GM12801 (cell line): ENCODE measurements around the gene CCL27.

Source experiments
- TF ChIP-seq, protein P1 (sequence below): IDR thresholded peaks from one replicate; pipeline ENCODE4 v1.5.1; 2011; ENCODE audit warnings: control low read depth; ENCODE audit not compliant: insufficient read length; ENCODE audit errors: extremely low read depth

Gene CCL27

DNA sequence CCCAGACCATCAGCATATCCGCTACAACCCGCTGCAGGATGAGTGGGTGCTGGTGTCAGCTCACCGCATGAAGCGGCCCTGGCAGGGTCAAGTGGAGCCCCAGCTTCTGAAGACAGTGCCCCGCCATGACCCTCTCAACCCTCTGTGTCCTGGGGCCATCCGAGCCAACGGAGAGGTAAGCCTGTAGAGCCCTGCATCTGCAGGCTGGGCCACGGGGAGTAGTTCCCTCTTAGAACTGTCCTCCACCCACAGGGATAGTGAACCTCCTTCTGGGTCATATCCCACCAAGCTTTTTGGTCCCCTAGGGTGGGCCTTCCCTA lies 15.4 kb downstream of the CCL27 start:
- TF ChIP-seq, protein P1, sequence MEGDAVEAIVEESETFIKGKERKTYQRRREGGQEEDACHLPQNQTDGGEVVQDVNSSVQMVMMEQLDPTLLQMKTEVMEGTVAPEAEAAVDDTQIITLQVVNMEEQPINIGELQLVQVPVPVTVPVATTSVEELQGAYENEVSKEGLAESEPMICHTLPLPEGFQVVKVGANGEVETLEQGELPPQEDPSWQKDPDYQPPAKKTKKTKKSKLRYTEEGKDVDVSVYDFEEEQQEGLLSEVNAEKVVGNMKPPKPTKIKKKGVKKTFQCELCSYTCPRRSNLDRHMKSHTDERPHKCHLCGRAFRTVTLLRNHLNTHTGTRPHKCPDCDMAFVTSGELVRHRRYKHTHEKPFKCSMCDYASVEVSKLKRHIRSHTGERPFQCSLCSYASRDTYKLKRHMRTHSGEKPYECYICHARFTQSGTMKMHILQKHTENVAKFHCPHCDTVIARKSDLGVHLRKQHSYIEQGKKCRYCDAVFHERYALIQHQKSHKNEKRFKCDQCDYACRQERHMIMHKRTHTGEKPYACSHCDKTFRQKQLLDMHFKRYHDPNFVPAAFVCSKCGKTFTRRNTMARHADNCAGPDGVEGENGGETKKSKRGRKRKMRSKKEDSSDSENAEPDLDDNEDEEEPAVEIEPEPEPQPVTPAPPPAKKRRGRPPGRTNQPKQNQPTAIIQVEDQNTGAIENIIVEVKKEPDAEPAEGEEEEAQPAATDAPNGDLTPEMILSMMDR, result no peak

DNA sequence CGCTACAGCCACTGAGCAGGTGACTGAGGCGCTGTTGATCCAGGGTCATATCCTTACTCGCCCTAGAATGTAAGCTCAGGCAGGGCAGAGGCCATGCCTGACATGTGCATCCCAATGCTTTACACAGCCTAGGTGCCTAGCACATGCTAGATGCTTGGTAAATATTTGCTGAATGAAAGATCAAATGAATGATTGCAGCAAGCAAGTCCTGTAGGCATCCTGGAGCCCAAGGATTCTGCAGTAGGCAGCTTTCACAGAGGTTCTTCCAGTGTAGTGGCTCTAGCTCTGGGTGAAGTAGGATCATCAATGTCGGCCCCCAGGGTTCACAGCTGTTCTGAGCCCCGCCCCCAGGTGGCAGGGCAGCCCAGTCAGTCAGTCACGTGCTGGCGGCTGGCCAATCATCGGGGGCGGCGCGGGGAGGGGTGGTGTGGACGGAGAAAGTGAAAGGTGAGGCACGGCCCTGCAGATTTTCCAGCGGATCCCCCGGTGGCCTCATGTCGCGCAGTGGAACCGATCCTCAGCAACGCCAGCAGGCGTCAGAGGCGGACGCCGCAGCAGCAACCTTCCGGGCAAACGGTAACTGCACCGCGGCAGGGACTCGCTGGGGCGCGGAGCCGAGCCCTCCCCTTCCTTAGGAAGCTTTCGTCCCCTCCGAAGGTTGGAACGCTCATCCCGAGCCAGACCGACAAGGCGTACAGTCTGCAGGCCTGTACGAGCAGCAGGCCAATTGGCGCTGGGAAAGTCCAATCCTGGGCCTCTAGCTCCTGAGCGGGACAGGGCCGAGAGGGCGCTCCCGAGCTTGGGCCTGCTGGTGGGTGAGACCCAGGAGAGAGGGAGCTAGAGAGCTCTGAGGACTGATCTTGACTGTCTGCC lies 16.0 kb downstream of the CCL27 start, which contains the start of gene GALT:
Gene GALT, plus strand, starts transcription at position 465 of the 873 bp plus-strand sequence. Its CDS starts 30 bp downstream, at position 495.
- TF ChIP-seq, protein P1, result no peak

DNA sequence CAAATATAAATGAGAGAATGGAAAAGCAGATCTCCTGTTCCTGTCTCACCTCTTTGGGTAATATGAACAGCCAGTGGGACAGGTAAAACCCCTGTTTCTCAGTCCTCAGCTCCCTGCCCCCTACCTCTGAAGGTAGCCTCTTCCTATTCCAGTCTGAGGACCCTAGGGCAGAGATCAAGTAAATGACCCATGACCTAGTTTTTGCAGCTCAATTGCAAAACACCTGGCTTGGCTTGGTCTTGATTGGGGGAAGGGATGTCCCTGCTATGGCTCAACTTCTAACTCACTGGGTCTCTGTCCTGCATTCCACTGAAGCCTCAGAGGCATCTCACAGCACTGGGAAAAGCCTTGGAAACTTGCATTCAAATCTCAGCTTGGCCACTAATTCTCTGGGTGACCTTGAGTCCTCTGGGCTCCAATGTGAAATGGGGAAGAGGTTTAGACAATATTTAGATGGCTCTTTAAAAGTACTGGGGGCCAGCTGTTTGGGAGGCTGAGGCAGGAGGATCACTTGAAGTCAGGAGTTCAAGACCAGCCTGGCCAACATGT lies 17.6 kb downstream of the CCL27 start:
- TF ChIP-seq, protein P1, result no peak

DNA sequence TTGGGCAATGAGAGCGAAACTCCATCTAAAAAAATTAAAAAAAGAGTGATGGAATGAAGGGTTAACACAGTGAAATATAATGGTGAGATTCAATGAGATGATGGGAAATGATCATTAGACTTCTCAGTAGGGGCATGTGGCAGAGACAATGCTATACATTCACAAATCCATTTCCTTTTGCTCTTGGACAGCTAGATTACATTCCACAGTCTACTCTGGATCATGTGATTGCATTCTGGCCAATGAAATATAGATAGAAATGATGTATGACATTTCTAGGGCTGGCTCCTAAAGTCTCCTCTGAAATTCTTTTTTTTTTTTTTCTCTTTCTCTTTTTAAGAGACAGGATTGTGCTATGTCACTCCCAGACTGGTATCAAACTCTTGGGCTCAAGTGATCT lies 19.8 kb downstream of the CCL27 start:
- TF ChIP-seq, protein P1, result no peak

DNA sequence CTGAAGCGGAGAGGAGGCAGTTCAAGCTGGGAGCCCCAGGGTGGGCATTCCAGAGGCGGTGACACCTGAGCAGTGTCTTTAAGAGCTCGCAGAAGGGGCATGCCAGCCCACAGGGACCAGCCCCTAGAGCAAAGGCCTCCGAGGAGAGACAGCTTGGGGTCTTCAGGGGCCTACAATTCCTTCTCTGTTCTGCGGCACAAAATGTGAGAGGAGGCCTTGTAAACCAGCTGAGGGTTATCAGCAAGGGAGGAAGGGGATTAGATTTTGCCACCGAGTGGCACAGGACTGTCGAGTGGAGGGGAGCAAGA lies 24.4 kb downstream of the CCL27 start:
- TF ChIP-seq, protein P1, result no peak

DNA sequence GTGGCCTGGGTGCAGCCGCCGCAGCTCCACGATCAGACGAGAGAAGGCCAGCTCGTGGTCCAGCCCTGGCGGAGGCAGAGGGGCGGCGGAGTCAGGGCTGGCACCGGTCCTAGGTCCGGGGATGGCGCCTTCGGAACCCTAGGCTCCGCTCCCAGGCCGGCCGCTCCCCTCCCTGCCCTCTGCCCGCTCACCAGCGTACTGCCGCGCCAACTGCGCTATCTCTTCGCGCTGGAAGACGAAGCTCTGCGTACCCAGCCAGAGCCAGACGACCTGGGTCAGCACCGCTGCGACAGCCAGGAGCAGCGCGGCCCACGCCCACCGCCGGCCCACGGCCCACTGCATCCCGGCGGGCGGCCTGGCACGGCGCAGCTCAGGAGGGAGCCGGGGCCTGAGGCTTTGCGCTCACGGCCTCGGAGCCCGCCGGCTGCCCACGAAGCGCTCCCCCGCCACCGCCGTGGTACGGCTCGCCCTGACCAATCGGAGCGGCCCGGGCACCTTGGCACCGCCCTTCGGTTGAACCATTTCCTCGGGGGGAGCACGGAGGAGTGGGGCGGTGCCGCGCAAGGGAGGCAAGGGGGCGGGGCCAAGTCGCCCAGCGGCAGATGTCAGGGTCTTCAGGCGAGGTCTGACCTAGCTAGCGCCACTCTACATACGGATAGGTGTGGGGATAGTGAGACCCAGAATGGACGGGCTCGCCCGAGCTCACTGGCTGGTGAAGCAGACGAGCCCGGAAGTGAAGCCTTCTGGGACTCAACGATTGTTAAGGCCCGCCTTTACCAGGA lies 24.9 kb downstream of the CCL27 start, which contains the start of gene SIGMAR1:
Gene SIGMAR1, minus strand, starts transcription at position 432 of the 782 bp plus-strand sequence. Its CDS starts 90 bp downstream, at position 342.
- TF ChIP-seq, protein P1, result no peak

DNA sequence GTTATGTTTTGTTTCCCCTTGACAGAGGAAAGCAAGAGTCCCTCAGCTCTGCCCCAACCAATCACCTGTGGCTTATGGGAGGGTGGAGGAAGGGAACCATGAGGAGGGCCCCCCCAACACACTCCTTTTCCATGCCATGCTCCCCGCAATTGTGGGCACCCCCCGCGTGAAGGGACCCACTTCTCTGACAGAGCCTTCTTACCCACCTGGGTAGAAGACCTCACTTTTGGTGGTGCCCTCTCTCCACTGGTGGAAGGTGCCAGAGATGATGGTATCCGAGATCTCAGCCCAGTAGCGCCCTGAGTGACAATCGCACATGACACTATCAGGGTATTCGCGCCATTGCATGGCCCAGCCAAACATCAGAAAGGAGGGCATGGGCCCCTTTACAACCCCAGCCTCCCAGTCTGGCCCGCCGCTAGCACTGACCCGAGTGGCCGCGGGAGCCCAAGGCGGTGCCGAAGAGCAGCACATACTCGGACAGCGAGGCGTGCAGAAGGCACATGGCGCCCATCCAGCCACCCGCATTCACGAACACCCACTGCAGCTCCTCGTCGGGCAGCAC lies 25.6 kb downstream of the CCL27 start:
- TF ChIP-seq, protein P1, result no peak
